ENCODE data around the gene NBAS.

Gene NBAS

GRCh38 chr2:15154297-15154696 lies 406.8 kb downstream of the NBAS start:
- H3K79me2 ChIP-seq (ENCODE audit: low read length): no peaks in the 10 kb centered on the region
- H3K27me3 ChIP-seq (ENCODE audit: low read depth, low read length): no peaks in the 10 kb centered on the region
- no peaks in the 10 kb centered on the region for H3K36me3 ChIP-seq (replicated peaks; ENCODE audit: low read depth, low read length)
- H3K9ac ChIP-seq (ENCODE audit: low read length): no peak overlapping the region
- no peak overlapping the region for H3K4me3 ChIP-seq (ENCODE audit: low read length)
- no peaks in the 10 kb centered on the region for H3K9me3 ChIP-seq (ENCODE audit: insufficient read depth, low read length)
- no peaks in the 10 kb centered on the region for H3K4me1 ChIP-seq (ENCODE audit: low read length)
- no peak overlapping the region for H2AFZ ChIP-seq (ENCODE audit: low read depth, low read length)
- TF ChIP-seq CTCF (IDR thresholded peaks at IDR 0.05; ENCODE audit: low read depth, low read length) (no peak), EZH2phosphoT487 (IDR thresholded peaks at IDR 0.05; ENCODE audit: low read depth) (no peak)
- H3K27ac ChIP-seq (ENCODE audit: low read length): no peak overlapping the region
- no peaks in the 10 kb centered on the region for H4K20me1 ChIP-seq (ENCODE audit: insufficient read depth, low read length)
- no peak overlapping the region for H3K4me2 ChIP-seq (ENCODE audit: low read length)

- H3K4me3 ChIP-seq (ENCODE audit: low read length): no peak overlapping the region
- H3K36me3 ChIP-seq (replicated peaks; ENCODE audit: low read depth, low read length): no peaks in the 10 kb centered on the region
- H3K4me2 ChIP-seq (ENCODE audit: low read length): no peak overlapping the region
- no peaks in the 10 kb centered on the region for H3K79me2 ChIP-seq (ENCODE audit: low read length)
- no peak overlapping the region for H2AFZ ChIP-seq (ENCODE audit: low read depth, low read length)
- no peaks in the 10 kb centered on the region for H3K27me3 ChIP-seq (ENCODE audit: low read depth, low read length)
- H3K9me3 ChIP-seq (ENCODE audit: insufficient read depth, low read length): no peaks in the 10 kb centered on the region
- H3K4me1 ChIP-seq (ENCODE audit: low read length): no peaks in the 10 kb centered on the region
- no peak overlapping the region for H3K9ac ChIP-seq (ENCODE audit: low read length)
- no peak for TF ChIP-seq EZH2phosphoT487 (IDR thresholded peaks at IDR 0.05; ENCODE audit: low read depth)
- no peak for TF ChIP-seq CTCF (IDR thresholded peaks at IDR 0.05; ENCODE audit: low read depth, low read length)
- H4K20me1 ChIP-seq (ENCODE audit: insufficient read depth, low read length): no peaks in the 10 kb centered on the region
- no peak overlapping the region for H3K27ac ChIP-seq (ENCODE audit: low read length)
Measured at GRCh38 chr2:15152382-15152781, 408.8 kb downstream of the NBAS start.

- Histone ChIP-seq H3K4me2 (ENCODE audit: low read length) (no peak overlapping the region), H3K36me3 (replicated peaks; ENCODE audit: low read depth, low read length) (no peaks in the 10 kb centered on the region), H3K4me3 (ENCODE audit: low read length) (no peak overlapping the region), H2AFZ (ENCODE audit: low read depth, low read length) (no peak overlapping the region), H3K9me3 (ENCODE audit: insufficient read depth, low read length) (no peaks in the 10 kb centered on the region), H4K20me1 (ENCODE audit: insufficient read depth, low read length) (no peaks in the 10 kb centered on the region), H3K4me1 (ENCODE audit: low read length) (no peaks in the 10 kb centered on the region), H3K27ac (ENCODE audit: low read length) (no peak overlapping the region), H3K27me3 (ENCODE audit: low read depth, low read length) (no peaks in the 10 kb centered on the region), H3K79me2 (ENCODE audit: low read length) (no peaks in the 10 kb centered on the region), H3K9ac (ENCODE audit: low read length) (no peak overlapping the region)
- no peak for TF ChIP-seq CTCF (IDR thresholded peaks at IDR 0.05; ENCODE audit: low read depth, low read length)
- no peak for TF ChIP-seq EZH2phosphoT487 (IDR thresholded peaks at IDR 0.05; ENCODE audit: low read depth)
Measured at GRCh38 chr2:15149063-15149462, 412.1 kb downstream of the NBAS start.

- Histone ChIP-seq H3K9ac (ENCODE audit: low read length) (no peak overlapping the region), H3K36me3 (replicated peaks; ENCODE audit: low read depth, low read length) (no peaks in the 10 kb centered on the region), H3K9me3 (ENCODE audit: insufficient read depth, low read length) (no peaks in the 10 kb centered on the region), H3K4me3 (ENCODE audit: low read length) (no peak overlapping the region), H3K4me2 (ENCODE audit: low read length) (no peak overlapping the region), H3K27ac (ENCODE audit: low read length) (no peak overlapping the region), H3K27me3 (ENCODE audit: low read depth, low read length) (no peaks in the 10 kb centered on the region), H2AFZ (ENCODE audit: low read depth, low read length) (no peak overlapping the region), H3K79me2 (ENCODE audit: low read length) (no peaks in the 10 kb centered on the region), H3K4me1 (ENCODE audit: low read length) (peaks cover under 1% of the 10 kb centered on the region), H4K20me1 (ENCODE audit: insufficient read depth, low read length) (no peaks in the 10 kb centered on the region)
- TF ChIP-seq CTCF (IDR thresholded peaks at IDR 0.05; ENCODE audit: low read depth, low read length) (no peak), EZH2phosphoT487 (IDR thresholded peaks at IDR 0.05; ENCODE audit: low read depth) (no peak)
Measured at GRCh38 chr2:15147591-15147990, 413.5 kb downstream of the NBAS start.
